PC-3 (cell line): ENCODE measurements around the gene TNFAIP8.

Experiments used
- CTCF ChIP-seq: fragments of 300-600 bp; sonication (generic); conservative IDR thresholded peaks from 2 replicates; pipeline ENCODE4 v1.5.1; 2017; ENCODE audit warnings: antibody characterized with exemption, low read depth, mild to moderate bottlenecking, low read length
- EZH2 ChIP-seq: fragments of 300-600 bp; sonication (generic); IDR thresholded peaks from one replicate; pipeline ENCODE4 v1.6.1; 2017; ENCODE audit warnings: antibody characterized with exemption, mild to moderate bottlenecking, low read length; ENCODE audit not compliant: unreplicated experiment
- EZH2phosphoT487 ChIP-seq: fragments of 300-600 bp; sonication (generic); IDR thresholded peaks from 2 replicates; pipeline ENCODE4 v1.6.1; 2018; ENCODE audit warnings: mild to moderate bottlenecking, antibody characterized with exemption, low read length, borderline replicate concordance

- no peak for TF ChIP-seq CTCF
- no peak for TF ChIP-seq EZH2
- TF ChIP-seq EZH2phosphoT487: no peak
These were observed 1.5 kb downstream of the TNFAIP8 start for GRCh38 chr5:119357270-119357669.
